ENCODE measurements around the gene CDKN2A.

CDKN2A gene

GRCh38 chr9:21936161-21936560 lies 58.0 kb downstream of the CDKN2A start:
- DNase-seq: no peak

GRCh38 chr9:21935631-21936030 lies 58.6 kb downstream of the CDKN2A start:
- no peak for DNase-seq

- DNase-seq: no peak
Measured at GRCh38 chr9:21933865-21934264, 60.3 kb downstream of the CDKN2A start.

- DNase-seq: no peak
Measured at GRCh38 chr9:21933281-21933680, 60.9 kb downstream of the CDKN2A start.

- no peak for DNase-seq
Measured at GRCh38 chr9:21931428-21931827, 62.8 kb downstream of the CDKN2A start.

- DNase-seq: no peak
Measured at GRCh38 chr9:21927752-21928151, 66.4 kb downstream of the CDKN2A start.

GRCh38 chr9:21923694-21924093 lies 70.5 kb downstream of the CDKN2A start:
- no peak for DNase-seq

- no peak for DNase-seq
Measured at GRCh38 chr9:21919377-21920362, 74.5 kb downstream of the CDKN2A start.
